SU-DHL-6 (cell line): ENCODE measurements around the gene GRB10.

Experiments used
- H2AFZ ChIP-seq: fragments of 200-600 bp; sonication (generic); 2 replicates; pipeline ENCODE4 v1.6.1; 2014; ENCODE audit warnings: low read depth, mild to moderate bottlenecking, moderate library complexity, mixed read lengths, antibody characterized with exemption, low read length; ENCODE audit not compliant: severe bottlenecking
- H3F3A ChIP-seq: fragments of 200-600 bp; shearing (Covaris generic); 2 replicates; pipeline ENCODE4 v1.6.0; 2016; ENCODE audit warnings: antibody characterized with exemption, mild to moderate bottlenecking; ENCODE audit not compliant: insufficient read depth
- H3K27ac ChIP-seq: fragments of 200-600 bp; sonication (generic); 2 replicates; pipeline ENCODE4 v1.5.1; 2016; ENCODE audit warnings: low read depth, mild to moderate bottlenecking, low read length, moderate library complexity, mixed read lengths
- H3K27me3 ChIP-seq: fragments of 200-600 bp; sonication (generic), shearing (Covaris generic); 2 replicates; pipeline ENCODE4 v1.6.0; 2014; ENCODE audit warnings: mild to moderate bottlenecking, low read length
- H3K36me3 ChIP-seq: fragments of 200-600 bp; sonication (generic); 2 replicates; pipeline ENCODE4 v1.6.1; 2014; ENCODE audit warnings: mild to moderate bottlenecking, low read length, mixed read lengths
- H3K4me2 ChIP-seq: fragments of 300-600, 200-600 bp; shearing (Covaris generic), sonication (generic); 2 replicates; pipeline ENCODE4 v1.6.0; 2014; ENCODE audit warnings: low read length, low read depth, mild to moderate bottlenecking; ENCODE audit not compliant: poor library complexity, severe bottlenecking
- H3K4me3 ChIP-seq: fragments of 200-600 bp; sonication (generic); 2 replicates; pipeline ENCODE4 v1.5.1; 2014; ENCODE audit warnings: antibody characterized with exemption, low read length, mild to moderate bottlenecking, mixed read lengths; ENCODE audit not compliant: insufficient read depth, poor library complexity, severe bottlenecking
- H3K79me2 ChIP-seq: fragments of 200-600 bp; sonication (generic); 2 replicates; pipeline ENCODE4 v1.6.1; 2014; ENCODE audit warnings: mild to moderate bottlenecking, low read length, moderate library complexity; ENCODE audit not compliant: insufficient read depth
- H3K9ac ChIP-seq: fragments of 200-600 bp; sonication (generic); 2 replicates; pipeline ENCODE4 v1.7.0; 2014; ENCODE audit warnings: mild to moderate bottlenecking, low read length
- H3K9me2 ChIP-seq: fragments of 200-600 bp; sonication (generic); replicated peaks from 2 replicates; pipeline ENCODE4 v1.6.1; 2014; ENCODE audit warnings: low read length; ENCODE audit not compliant: insufficient read depth
- H3K9me3 ChIP-seq: fragments of 200-600 bp; sonication (generic); 2 replicates; pipeline ENCODE4 v1.6.1; 2014; ENCODE audit warnings: low read length, mixed read lengths; ENCODE audit not compliant: insufficient read depth
- H4K20me1 ChIP-seq: fragments of 200-600 bp; sonication (generic); 2 replicates; pipeline ENCODE4 v1.6.1; 2014; ENCODE audit warnings: low read depth, mild to moderate bottlenecking, antibody characterized with exemption, low read length, moderate library complexity, mixed read lengths
- EZH2phosphoT487 ChIP-seq: fragments of 200-600 bp; sonication (generic), shearing (Covaris generic); conservative IDR thresholded peaks from 2 replicates; pipeline ENCODE4 v1.6.1; 2018; ENCODE audit warnings: mild to moderate bottlenecking, antibody characterized with exemption, low read length, moderate library complexity, mixed read lengths
- TF ChIP-seq, protein P1 (sequence below): fragments of 200-600 bp; sonication (generic); IDR thresholded peaks from one replicate; pipeline ENCODE4 v1.5.1; 2017; ENCODE audit warnings: antibody characterized with exemption, mild to moderate bottlenecking, low read length, moderate library complexity; ENCODE audit not compliant: insufficient read depth, poor library complexity, severe bottlenecking

The GRB10 gene

DNA sequence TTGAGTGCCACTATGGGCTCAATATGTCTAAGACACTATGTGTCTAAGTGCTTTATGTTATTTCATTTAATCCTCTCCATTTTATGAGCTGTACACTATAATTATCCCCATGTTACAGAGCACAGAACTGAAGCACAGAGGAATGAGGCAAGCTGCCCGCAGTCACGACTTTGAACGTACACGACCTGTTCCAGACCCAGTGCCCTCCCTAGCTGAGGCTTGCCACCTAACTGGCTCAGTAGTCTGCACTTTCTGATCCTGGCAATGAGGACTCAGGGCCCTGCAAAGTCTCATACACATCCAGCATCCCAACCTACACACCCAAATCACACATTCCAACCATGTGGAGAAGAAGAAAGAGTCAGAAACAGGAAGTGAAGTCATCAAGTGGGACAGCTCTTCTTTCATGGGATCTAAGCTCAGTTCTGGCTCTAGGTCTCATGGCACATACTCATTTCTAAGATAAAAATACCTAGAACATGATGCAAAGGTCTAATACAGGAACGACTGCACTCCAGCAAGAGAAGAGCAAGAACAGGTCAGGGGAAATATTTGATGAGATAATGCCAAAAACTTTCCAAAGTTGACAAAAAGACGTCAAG lies 175.1 kb downstream of the GRB10 start:
- Histone ChIP-seq H3K27ac (no peak overlapping the region), H3K4me2 (no peak overlapping the region), H3K36me3 (no peaks in the 10 kb centered on the region)

DNA sequence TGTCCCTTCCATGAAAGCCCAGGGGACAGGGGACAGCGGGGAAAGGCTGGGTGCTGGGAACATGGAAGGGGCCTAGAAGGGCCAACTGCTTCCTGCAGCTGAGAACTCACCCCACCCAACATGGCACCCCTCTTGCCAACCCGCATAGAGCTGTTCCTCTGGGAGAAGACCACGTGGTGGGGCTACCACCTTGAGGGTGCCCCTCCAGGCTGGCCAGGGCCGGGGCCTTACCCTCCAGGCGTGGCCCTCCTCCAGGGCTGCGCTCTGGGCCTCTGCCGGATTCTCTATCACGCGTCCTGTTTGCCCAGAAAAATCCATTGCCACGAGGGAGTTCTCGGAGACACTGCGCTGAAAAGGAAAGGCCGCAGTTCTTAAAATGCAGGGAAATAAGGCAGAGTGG lies 177.6 kb downstream of the GRB10 start:
- TF ChIP-seq, protein P1, sequence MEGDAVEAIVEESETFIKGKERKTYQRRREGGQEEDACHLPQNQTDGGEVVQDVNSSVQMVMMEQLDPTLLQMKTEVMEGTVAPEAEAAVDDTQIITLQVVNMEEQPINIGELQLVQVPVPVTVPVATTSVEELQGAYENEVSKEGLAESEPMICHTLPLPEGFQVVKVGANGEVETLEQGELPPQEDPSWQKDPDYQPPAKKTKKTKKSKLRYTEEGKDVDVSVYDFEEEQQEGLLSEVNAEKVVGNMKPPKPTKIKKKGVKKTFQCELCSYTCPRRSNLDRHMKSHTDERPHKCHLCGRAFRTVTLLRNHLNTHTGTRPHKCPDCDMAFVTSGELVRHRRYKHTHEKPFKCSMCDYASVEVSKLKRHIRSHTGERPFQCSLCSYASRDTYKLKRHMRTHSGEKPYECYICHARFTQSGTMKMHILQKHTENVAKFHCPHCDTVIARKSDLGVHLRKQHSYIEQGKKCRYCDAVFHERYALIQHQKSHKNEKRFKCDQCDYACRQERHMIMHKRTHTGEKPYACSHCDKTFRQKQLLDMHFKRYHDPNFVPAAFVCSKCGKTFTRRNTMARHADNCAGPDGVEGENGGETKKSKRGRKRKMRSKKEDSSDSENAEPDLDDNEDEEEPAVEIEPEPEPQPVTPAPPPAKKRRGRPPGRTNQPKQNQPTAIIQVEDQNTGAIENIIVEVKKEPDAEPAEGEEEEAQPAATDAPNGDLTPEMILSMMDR: no peak
- no peak for TF ChIP-seq EZH2phosphoT487
- H3K9me3 ChIP-seq: no peaks in the 10 kb centered on the region
- no peak overlapping the region for H3K27ac ChIP-seq
- no peaks in the 10 kb centered on the region for H3K36me3 ChIP-seq
- no peak overlapping the region for H3K9ac ChIP-seq
- no peaks in the 10 kb centered on the region for H3K27me3 ChIP-seq
- no peak overlapping the region for H3K4me2 ChIP-seq
- no peaks in the 10 kb centered on the region for H4K20me1 ChIP-seq
- H3K9me2 ChIP-seq: no peaks in the 10 kb centered on the region
- no peaks in the 10 kb centered on the region for H3F3A ChIP-seq
- H3K4me3 ChIP-seq: no peak overlapping the region
- no peak overlapping the region for H2AFZ ChIP-seq
- H3K79me2 ChIP-seq: no peaks in the 10 kb centered on the region

More for the DNA sequence above, 175.1 kb downstream of the GRB10 start:
- Histone ChIP-seq H4K20me1 (no peaks in the 10 kb centered on the region), H3K9me2 (no peaks in the 10 kb centered on the region), H3K27me3 (0 out of 2 replicates have a peak, but pooled peaks cover 4% of the 10 kb centered on the region), H3K4me3 (no peak overlapping the region), H3K9ac (no peak overlapping the region), H2AFZ (no peak overlapping the region), H3F3A (no peaks in the 10 kb centered on the region), H3K79me2 (no peaks in the 10 kb centered on the region), H3K9me3 (no peaks in the 10 kb centered on the region)
- TF ChIP-seq, protein P1: no peak

DNA sequence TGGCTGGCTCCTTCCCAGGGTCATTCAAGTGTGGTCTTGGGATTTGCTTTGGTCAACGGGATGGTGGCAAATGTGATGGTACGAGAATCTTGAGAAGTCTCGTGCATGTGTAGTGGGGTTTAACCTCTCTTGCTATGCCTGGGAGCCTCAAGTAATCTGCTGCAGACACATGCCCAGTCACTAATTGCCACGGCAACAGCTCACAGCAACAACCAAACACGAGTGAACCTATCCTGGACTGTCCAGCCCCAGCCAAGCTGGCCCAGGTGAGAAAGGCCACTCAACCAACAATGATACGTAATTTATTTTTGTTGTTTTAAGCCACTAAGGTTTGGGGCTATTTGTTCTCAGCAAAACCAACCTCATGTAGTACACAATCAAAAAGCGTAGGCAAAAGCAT lies 179.4 kb downstream of the GRB10 start:
- Histone ChIP-seq H3K27ac (no peak overlapping the region), H3K27me3 (no peaks in the 10 kb centered on the region), H3F3A (no peaks in the 10 kb centered on the region), H2AFZ (no peak overlapping the region), H3K79me2 (no peaks in the 10 kb centered on the region), H3K36me3 (no peaks in the 10 kb centered on the region), H3K4me2 (no peak overlapping the region), H3K9ac (no peak overlapping the region), H3K9me3 (no peaks in the 10 kb centered on the region), H3K9me2 (no peaks in the 10 kb centered on the region), H3K4me3 (no peak overlapping the region), H4K20me1 (no peaks in the 10 kb centered on the region)
- no peak for TF ChIP-seq EZH2phosphoT487
- TF ChIP-seq, protein P1: no peak
